ENCODE measurements around the gene ENO1. TPM values are rescaled to one million over a fixed set of nuclear protein-coding genes. Genes with fewer than 3 reads are reported as not detected.

Gene ENO1
- total and polyA plus RNA-seq, 2 of the 8 experiments (the other 6 are each of a cell fraction or from before 2014, with no cell fraction given) = 1,763 to 2,117 TPM

DNA sequence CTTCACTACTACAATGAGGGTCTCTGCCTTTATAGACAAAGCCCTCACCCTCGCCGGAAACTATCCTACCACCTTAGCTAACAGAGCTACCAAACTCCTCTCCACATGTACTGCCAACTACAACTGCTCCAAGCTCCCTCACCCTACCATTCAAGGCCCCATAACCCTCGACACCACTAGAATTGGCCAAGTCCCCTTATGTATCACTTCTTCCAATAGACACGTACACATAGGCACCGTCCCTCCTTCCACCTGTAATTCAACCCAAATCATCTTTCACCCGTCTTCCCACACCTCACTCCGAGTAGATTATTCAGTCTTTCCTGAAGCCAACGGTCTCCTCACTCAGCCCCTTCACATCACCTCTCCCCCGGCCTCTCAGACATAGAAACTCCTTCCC lies 47.5 kb upstream of the ENO1 start (continued):
- TF ChIP-seq, protein P1, sequence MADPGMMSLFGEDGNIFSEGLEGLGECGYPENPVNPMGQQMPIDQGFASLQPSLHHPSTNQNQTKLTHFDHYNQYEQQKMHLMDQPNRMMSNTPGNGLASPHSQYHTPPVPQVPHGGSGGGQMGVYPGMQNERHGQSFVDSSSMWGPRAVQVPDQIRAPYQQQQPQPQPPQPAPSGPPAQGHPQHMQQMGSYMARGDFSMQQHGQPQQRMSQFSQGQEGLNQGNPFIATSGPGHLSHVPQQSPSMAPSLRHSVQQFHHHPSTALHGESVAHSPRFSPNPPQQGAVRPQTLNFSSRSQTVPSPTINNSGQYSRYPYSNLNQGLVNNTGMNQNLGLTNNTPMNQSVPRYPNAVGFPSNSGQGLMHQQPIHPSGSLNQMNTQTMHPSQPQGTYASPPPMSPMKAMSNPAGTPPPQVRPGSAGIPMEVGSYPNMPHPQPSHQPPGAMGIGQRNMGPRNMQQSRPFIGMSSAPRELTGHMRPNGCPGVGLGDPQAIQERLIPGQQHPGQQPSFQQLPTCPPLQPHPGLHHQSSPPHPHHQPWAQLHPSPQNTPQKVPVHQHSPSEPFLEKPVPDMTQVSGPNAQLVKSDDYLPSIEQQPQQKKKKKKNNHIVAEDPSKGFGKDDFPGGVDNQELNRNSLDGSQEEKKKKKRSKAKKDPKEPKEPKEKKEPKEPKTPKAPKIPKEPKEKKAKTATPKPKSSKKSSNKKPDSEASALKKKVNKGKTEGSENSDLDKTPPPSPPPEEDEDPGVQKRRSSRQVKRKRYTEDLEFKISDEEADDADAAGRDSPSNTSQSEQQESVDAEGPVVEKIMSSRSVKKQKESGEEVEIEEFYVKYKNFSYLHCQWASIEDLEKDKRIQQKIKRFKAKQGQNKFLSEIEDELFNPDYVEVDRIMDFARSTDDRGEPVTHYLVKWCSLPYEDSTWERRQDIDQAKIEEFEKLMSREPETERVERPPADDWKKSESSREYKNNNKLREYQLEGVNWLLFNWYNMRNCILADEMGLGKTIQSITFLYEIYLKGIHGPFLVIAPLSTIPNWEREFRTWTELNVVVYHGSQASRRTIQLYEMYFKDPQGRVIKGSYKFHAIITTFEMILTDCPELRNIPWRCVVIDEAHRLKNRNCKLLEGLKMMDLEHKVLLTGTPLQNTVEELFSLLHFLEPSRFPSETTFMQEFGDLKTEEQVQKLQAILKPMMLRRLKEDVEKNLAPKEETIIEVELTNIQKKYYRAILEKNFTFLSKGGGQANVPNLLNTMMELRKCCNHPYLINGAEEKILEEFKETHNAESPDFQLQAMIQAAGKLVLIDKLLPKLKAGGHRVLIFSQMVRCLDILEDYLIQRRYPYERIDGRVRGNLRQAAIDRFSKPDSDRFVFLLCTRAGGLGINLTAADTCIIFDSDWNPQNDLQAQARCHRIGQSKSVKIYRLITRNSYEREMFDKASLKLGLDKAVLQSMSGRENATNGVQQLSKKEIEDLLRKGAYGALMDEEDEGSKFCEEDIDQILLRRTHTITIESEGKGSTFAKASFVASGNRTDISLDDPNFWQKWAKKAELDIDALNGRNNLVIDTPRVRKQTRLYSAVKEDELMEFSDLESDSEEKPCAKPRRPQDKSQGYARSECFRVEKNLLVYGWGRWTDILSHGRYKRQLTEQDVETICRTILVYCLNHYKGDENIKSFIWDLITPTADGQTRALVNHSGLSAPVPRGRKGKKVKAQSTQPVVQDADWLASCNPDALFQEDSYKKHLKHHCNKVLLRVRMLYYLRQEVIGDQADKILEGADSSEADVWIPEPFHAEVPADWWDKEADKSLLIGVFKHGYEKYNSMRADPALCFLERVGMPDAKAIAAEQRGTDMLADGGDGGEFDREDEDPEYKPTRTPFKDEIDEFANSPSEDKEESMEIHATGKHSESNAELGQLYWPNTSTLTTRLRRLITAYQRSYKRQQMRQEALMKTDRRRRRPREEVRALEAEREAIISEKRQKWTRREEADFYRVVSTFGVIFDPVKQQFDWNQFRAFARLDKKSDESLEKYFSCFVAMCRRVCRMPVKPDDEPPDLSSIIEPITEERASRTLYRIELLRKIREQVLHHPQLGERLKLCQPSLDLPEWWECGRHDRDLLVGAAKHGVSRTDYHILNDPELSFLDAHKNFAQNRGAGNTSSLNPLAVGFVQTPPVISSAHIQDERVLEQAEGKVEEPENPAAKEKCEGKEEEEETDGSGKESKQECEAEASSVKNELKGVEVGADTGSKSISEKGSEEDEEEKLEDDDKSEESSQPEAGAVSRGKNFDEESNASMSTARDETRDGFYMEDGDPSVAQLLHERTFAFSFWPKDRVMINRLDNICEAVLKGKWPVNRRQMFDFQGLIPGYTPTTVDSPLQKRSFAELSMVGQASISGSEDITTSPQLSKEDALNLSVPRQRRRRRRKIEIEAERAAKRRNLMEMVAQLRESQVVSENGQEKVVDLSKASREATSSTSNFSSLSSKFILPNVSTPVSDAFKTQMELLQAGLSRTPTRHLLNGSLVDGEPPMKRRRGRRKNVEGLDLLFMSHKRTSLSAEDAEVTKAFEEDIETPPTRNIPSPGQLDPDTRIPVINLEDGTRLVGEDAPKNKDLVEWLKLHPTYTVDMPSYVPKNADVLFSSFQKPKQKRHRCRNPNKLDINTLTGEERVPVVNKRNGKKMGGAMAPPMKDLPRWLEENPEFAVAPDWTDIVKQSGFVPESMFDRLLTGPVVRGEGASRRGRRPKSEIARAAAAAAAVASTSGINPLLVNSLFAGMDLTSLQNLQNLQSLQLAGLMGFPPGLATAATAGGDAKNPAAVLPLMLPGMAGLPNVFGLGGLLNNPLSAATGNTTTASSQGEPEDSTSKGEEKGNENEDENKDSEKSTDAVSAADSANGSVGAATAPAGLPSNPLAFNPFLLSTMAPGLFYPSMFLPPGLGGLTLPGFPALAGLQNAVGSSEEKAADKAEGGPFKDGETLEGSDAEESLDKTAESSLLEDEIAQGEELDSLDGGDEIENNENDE (IDR thresholded peaks at IDR 0.05; ENCODE audit: insufficient replicate concordance, low read length) = no peak
- no peak for TF ChIP-seq SP2 (IDR thresholded peaks at IDR 0.05; ENCODE audit: low read length)
- no peak for TF ChIP-seq YY1 (IDR thresholded peaks at IDR 0.05; ENCODE audit: low read depth, low read length)
- TF ChIP-seq SP4 (IDR thresholded peaks at IDR 0.05; ENCODE audit: low read length) = no peak

Data from H1 (cell line).